RWPE1 (cell line): Measurements from ENCODE around the gene DACH1.

ENCODE experiments used
- CTCF ChIA-PET: fragments of 350-600 bp; sonication (Branson Sonifier 250); formaldehyde crosslinking; extraction: SDS; loops from one replicate; lab custom pipeline; 2021; lab: Yijun Ruan, JAX
- POLR2A ChIA-PET: fragments of 400-600 bp; formaldehyde crosslinking; extraction: SDS; loops from one replicate; lab custom pipeline; 2020; ENCODE audit warnings: antibody characterized with exemption; ENCODE audit not compliant: low non-redundant PET; lab: Yijun Ruan, JAX
- DNase-seq: peaks from one replicate; pipeline ENCODE4 v3.0.0; 2012; ENCODE audit warnings: low spot score
- H3K27ac ChIP-seq: fragments of 450-650 bp; 2 replicates; pipeline ENCODE4 v1.5.1; 2017
- TF ChIP-seq, protein P1 (sequence below): fragments of 450-650 bp; conservative IDR thresholded peaks from 2 replicates; pipeline ENCODE4 v1.5.1; 2017; ENCODE audit warnings: low read depth, mild to moderate bottlenecking

Gene DACH1

DNA sequence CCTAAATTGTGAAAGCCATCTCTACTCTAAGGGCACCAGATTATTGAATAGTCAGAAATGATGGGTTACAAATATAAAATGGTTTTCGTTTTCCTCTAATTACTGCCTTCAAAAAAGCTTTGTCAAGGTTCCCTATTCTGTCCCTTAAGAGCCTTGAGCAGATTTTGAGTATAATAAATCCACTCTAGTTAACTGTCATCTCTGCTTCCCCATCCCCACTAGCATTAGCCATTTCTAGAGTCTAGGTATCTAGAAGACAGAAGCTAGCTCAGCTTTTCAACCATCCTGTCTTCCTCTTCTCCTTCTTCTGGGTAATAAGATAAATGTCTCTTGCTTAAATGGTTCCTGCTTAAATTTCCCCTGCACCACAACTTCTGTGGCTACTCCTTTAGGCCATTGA is 290.4 kb downstream of the DACH1 start:
- no peak for DNase-seq
- ChIA-PET CTCF (interaction anchor here (0.6 kb wide), 1 partner anchor 428 kb away, joined by 8 read pairs; no protein-coding TSS in a partner anchor), POLR2A (no interaction called here)
- TF ChIP-seq, protein P1, sequence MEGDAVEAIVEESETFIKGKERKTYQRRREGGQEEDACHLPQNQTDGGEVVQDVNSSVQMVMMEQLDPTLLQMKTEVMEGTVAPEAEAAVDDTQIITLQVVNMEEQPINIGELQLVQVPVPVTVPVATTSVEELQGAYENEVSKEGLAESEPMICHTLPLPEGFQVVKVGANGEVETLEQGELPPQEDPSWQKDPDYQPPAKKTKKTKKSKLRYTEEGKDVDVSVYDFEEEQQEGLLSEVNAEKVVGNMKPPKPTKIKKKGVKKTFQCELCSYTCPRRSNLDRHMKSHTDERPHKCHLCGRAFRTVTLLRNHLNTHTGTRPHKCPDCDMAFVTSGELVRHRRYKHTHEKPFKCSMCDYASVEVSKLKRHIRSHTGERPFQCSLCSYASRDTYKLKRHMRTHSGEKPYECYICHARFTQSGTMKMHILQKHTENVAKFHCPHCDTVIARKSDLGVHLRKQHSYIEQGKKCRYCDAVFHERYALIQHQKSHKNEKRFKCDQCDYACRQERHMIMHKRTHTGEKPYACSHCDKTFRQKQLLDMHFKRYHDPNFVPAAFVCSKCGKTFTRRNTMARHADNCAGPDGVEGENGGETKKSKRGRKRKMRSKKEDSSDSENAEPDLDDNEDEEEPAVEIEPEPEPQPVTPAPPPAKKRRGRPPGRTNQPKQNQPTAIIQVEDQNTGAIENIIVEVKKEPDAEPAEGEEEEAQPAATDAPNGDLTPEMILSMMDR, result no peak
- H3K27ac ChIP-seq, result no peak overlapping the region

DNA sequence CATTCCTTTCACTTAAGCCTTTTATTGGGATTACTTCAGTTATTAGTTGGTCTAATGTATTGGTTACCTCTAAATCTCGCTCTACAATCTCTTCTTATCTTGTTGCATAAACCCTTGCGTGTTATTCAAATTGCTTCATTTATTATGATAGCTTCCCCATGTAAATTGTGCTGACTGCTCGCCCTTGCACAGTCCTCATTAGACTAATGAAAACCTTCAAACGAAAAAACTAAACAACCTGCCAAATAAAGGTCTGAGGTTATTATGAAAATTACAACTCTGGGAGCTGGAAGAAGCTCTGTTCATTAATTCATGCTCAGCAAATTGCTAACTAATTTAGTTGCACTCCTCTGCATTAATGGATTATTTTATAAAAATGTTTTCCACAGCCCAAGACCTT is 320.1 kb downstream of the DACH1 start:
- DNase-seq, result no peak
- ChIA-PET POLR2A (no interaction called here), CTCF (interaction anchor here (0.6 kb wide), 1 partner anchor 64 kb away, joined by 4 read pairs; no protein-coding TSS in a partner anchor)
- TF ChIP-seq, protein P1, result no peak
- no peak overlapping the region for H3K27ac ChIP-seq

DNA sequence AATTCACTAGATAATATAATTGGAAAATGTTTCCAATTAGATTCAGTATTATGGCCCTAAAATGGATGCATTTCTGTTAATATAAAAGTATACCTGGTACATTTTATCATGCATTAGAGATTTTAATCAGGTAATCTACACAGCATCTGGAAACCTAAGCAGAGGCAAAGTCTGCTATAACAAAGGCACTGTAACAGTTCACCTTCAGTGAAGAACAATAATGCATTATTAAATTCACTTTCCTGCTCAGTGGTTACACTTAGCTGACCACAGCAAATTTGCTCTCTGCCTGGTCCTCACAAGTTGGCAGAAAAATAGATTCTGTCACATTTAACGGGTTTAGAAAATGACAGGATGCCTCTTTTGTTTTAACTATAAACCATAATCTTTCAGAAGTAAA is 326.9 kb downstream of the DACH1 start:
- DNase-seq, result no peak
- CTCF ChIA-PET, result interaction anchor here (0.6 kb wide), 1 partner anchor 19 kb away, joined by 3 read pairs; no protein-coding TSS in a partner anchor
- no peak overlapping the region for H3K27ac ChIP-seq
- POLR2A ChIA-PET, result no interaction called here
- TF ChIP-seq, protein P1, result no peak

GRCh38 chr13:71536201-71536600 is 330.8 kb downstream of the DACH1 start:
- no peak overlapping the region for H3K27ac ChIP-seq
- ChIA-PET POLR2A (no interaction called here), CTCF (no interaction called here)
- DNase-seq, result no peak
- TF ChIP-seq, protein P1, result no peak

GRCh38 chr13:71524613-71525304 is 342.2 kb downstream of the DACH1 start:
- ChIA-PET CTCF (no interaction called here), POLR2A (no interaction called here)
- no peak overlapping the region for H3K27ac ChIP-seq
- DNase-seq, result no peak
- TF ChIP-seq, protein P1, result no peak

DNA sequence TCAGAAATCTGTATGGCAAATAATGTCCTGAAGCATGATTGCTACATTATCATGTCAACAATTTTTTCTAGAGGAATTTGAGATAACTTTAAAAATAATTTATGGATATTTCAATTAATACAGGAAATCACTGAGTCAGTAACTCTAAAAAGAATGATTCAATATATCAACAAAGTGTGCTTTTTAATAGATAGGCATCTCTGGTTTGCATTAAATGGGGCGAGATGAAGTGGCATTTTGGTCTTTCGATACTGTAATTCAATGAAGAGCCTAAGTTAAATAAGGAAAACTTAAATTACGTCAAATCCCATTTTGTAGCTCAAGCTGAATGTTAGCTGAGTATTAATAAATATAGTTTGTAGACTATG is 342.8 kb downstream of the DACH1 start:
- POLR2A ChIA-PET, result no interaction called here

More for the DNA sequence above, 342.8 kb downstream of the DACH1 start:
- TF ChIP-seq, protein P1, result no peak
- H3K27ac ChIP-seq, result no peak overlapping the region
- CTCF ChIA-PET, result no interaction called here
- no peak for DNase-seq
